Measurements from ENCODE around the gene KIAA0753. TPM values are rescaled to one million over a fixed set of nuclear protein-coding genes. Genes with fewer than 3 reads are reported as not detected.

KIAA0753 gene
- total RNA-seq, 1 donor = 14.4 TPM

DNA sequence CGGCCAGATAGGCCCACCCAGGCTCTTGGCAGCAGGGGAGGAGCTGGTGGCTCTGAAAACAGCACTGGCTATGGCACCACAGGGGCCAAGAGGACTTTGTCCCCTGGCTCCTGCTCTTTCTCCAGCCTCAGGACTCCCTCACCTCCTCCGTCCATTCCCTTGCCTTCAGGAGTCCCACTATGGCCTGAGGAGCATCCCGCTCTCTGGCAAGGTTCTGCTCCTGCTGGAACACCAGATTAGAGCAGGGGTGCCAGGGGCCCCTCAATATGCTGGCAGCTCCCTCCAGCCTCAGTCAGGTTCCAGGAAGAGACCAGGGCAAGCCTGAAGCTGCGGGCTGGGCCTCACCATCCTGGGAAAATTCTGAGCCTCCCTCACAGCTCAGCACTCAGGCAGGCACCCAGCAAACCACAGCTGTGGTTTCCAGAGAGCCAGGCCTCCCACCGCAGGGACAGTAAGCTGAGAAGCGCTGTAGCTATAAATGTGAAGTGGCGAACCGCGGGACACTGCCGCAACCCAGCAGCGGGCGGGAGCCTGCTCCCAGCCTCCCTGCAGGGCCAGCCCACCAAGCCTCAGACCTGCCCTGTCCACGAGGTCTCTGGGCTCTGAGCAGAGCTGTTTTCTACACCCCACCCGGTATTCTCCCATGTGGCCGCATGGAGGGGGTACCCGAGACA is 36.8 kb upstream of the KIAA0753 start:
- H3K4me3 ChIP-seq (ENCODE audit: low read depth, low read length) = no peak overlapping the region
- no peak for DNase-seq (ENCODE audit: low read depth)
- TF ChIP-seq, protein P1, sequence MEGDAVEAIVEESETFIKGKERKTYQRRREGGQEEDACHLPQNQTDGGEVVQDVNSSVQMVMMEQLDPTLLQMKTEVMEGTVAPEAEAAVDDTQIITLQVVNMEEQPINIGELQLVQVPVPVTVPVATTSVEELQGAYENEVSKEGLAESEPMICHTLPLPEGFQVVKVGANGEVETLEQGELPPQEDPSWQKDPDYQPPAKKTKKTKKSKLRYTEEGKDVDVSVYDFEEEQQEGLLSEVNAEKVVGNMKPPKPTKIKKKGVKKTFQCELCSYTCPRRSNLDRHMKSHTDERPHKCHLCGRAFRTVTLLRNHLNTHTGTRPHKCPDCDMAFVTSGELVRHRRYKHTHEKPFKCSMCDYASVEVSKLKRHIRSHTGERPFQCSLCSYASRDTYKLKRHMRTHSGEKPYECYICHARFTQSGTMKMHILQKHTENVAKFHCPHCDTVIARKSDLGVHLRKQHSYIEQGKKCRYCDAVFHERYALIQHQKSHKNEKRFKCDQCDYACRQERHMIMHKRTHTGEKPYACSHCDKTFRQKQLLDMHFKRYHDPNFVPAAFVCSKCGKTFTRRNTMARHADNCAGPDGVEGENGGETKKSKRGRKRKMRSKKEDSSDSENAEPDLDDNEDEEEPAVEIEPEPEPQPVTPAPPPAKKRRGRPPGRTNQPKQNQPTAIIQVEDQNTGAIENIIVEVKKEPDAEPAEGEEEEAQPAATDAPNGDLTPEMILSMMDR (IDR thresholded peaks at IDR 0.05; ENCODE audit: insufficient read depth, low read length) = no peak

DNA sequence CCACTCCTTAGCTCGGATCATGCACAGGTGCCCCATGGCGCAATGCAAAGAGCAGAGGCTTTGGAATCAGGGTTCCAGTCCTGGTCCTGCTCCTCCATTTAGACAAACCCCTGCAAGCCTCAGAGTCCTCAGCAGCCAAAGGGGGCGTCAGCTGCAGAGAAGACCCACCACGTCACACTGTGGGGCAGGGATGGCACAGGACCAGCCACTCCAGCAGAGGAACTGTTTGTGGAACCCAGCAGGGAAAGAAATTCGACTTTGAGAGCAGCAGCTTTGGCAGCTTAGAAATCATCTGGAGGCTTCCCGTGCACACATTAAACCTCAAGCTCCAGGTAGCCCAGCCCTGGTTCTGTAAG is 36.3 kb upstream of the KIAA0753 start:
- no peak for DNase-seq (ENCODE audit: low read depth)
- TF ChIP-seq, protein P1 (IDR thresholded peaks at IDR 0.05; ENCODE audit: insufficient read depth, low read length) = no peak
- H3K4me3 ChIP-seq (ENCODE audit: low read depth, low read length) = no peak overlapping the region

DNA sequence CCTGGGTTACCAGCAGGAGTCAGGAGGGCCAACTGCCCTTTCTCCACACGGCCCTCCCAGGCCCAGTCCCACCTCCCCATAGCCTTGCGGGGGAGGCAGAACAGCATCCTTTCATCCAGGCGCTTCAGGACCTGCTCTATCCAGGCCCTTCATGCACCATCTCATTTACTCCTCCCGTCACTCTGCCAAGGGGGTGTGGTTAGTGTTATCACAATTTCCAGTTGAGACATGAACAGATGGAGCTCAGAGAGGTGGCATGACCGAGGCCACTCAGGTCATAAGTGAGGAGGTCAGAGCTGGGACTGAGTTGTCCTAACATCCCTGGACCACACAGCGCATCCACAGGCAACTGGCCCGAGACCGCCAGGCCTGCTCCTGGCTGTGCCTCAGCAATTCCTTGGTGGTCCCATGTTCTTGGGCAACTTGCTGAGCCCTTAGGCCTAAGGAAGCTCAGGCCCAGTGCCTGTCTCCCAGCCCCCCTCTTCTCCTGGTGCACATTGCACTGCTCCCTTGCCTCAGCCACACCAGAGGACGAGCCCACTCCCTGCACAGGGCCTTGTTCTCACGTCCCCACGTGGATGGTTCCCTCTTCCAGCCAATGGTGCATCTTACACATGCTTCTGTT is 34.8 kb upstream of the KIAA0753 start:
- TF ChIP-seq, protein P1 (IDR thresholded peaks at IDR 0.05; ENCODE audit: insufficient read depth, low read length) = no peak
- no peak for DNase-seq (ENCODE audit: low read depth)
- no peak overlapping the region for H3K4me3 ChIP-seq (ENCODE audit: low read depth, low read length)

DNA sequence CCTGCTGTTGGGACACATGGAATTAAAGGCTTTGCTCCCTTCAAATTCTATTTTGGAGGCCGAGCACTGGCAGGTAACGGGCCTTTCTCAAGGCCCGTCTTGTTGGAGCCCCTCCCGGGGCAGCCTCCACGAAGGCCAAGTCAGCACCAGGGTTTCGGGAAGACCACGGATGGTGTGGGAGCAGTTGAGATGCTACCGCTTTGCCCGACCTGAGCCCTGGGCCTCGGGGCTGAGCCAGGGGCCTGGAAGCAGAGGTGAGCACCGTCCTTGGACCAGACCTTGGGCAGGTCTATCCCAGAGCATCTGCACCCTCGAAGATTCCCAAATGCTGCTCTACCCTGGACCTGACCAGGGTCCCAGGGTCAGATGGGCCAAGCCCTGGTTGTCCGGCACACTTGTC is 34.1 kb upstream of the KIAA0753 start:
- TF ChIP-seq, protein P1 (IDR thresholded peaks at IDR 0.05; ENCODE audit: insufficient read depth, low read length) = no peak
- no peak overlapping the region for H3K4me3 ChIP-seq (ENCODE audit: low read depth, low read length)
- no peak for DNase-seq (ENCODE audit: low read depth)

- H3K4me3 ChIP-seq (ENCODE audit: low read depth, low read length) = no peak overlapping the region
- TF ChIP-seq, protein P1 (IDR thresholded peaks at IDR 0.05; ENCODE audit: insufficient read depth, low read length) = no peak
- DNase-seq (ENCODE audit: low read depth) = no peak
Measured at GRCh38 chr17:6671431-6671830, 30.9 kb upstream of the KIAA0753 start.

- H3K4me3 ChIP-seq (ENCODE audit: low read depth, low read length) = no peak overlapping the region
- no peak for DNase-seq (ENCODE audit: low read depth)
- TF ChIP-seq, protein P1 (IDR thresholded peaks at IDR 0.05; ENCODE audit: insufficient read depth, low read length) = no peak
Measured at GRCh38 chr17:6670999-6671398, 30.5 kb upstream of the KIAA0753 start.
